Suprapubic skin (tissue), 3 donors: ENCODE results near the gene DGKZ.

Experiments used
- POLR2A ChIP-seq, 2 donors: fragments of 450-650 bp; IDR thresholded peaks; one replicate each; pipeline ENCODE4 v1.6.1; 2017; ENCODE audit warnings: antibody characterized with exemption in 2 of 2, mild to moderate bottlenecking in 2 of 2, moderate library complexity in 2 of 2
- TF ChIP-seq, protein P1 (sequence below), 2 donors: fragments of 200-600 bp in 1 of 2; fragments of 450-650 bp in 1 of 2; sonication (generic) in 1 of 2; IDR thresholded peaks; one replicate each; pipeline ENCODE4 v1.5.1; 2016 to 2019; ENCODE audit warnings: antibody characterized with exemption in 2 of 2, mild to moderate bottlenecking in 1 of 2, moderate library complexity in 1 of 2

DNA sequence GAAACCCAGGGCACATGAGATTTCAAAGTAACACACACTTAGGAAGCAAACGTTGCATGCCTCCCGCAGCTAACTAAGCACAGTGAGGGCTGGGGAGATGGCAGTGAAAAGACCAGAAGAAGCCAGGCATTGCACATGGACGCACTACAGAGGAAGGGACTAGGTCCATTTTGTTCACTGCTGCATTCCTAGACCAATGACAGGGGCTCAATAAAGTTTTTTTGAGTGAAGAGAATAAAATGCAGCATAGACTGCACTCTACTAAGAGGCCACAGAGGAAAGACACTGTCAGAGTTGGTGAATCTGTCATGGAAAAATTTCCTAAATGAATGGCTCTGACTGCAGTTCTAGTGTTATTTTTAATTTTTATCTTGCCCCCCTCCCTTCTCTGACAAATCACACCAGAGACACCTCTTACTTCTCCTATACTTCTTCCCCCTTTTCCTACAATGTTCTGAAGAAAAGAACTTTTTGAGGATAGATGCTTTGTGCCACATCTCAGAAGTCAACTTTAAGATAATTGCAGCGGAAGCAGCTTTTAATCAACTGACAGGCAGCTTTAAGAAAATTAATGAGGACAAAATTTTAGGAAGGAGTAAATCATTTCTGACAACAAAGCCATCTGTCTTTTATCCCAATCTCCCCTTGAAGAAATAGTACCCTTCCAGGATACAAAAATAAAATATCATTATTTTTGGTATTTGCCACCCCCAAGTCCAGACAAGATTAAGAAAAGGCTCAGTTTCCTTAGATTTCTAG is 79.1 kb downstream of the DGKZ start:
- no peak for TF ChIP-seq POLR2A (IDR thresholded peaks at IDR 0.05)
- TF ChIP-seq, protein P1, sequence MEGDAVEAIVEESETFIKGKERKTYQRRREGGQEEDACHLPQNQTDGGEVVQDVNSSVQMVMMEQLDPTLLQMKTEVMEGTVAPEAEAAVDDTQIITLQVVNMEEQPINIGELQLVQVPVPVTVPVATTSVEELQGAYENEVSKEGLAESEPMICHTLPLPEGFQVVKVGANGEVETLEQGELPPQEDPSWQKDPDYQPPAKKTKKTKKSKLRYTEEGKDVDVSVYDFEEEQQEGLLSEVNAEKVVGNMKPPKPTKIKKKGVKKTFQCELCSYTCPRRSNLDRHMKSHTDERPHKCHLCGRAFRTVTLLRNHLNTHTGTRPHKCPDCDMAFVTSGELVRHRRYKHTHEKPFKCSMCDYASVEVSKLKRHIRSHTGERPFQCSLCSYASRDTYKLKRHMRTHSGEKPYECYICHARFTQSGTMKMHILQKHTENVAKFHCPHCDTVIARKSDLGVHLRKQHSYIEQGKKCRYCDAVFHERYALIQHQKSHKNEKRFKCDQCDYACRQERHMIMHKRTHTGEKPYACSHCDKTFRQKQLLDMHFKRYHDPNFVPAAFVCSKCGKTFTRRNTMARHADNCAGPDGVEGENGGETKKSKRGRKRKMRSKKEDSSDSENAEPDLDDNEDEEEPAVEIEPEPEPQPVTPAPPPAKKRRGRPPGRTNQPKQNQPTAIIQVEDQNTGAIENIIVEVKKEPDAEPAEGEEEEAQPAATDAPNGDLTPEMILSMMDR (IDR thresholded peaks at IDR 0.05), result no peak
